NK-92 treated with Interleukin-12 subunit alpha and Interleukin-12 subunit beta, amount 100 ng/mL, for 24 hours (cell line): ENCODE measurements around the gene FCN1.

ENCODE experiments used
- DNase-seq: peaks from one replicate; lab custom pipeline; 2025; lab: John Stamatoyannopoulos, UW

Gene FCN1

GRCh38 chr9:134937164-134937555 is 19.4 kb upstream of the FCN1 start:
- DNase-seq = no peak

- DNase-seq = no peak
These were observed 18.8 kb upstream of the FCN1 start for GRCh38 chr9:134936346-134937163.

- DNase-seq = no peak
These were observed 18.1 kb upstream of the FCN1 start for GRCh38 chr9:134935701-134936345.

- no peak for DNase-seq
These were observed 17.4 kb upstream of the FCN1 start for GRCh38 chr9:134935056-134935640.

- no peak for DNase-seq
These were observed 15.5 kb upstream of the FCN1 start for GRCh38 chr9:134933076-134933659.

GRCh38 chr9:134932606-134933005 is 14.9 kb upstream of the FCN1 start:
- DNase-seq = no peak

- DNase-seq = no peak
These were observed 14.5 kb upstream of the FCN1 start for GRCh38 chr9:134932171-134932570.

- DNase-seq = no peak
These were observed 12.7 kb upstream of the FCN1 start for GRCh38 chr9:134930398-134930797.

- no peak for DNase-seq
These were observed 11.8 kb upstream of the FCN1 start for GRCh38 chr9:134929193-134930158.

GRCh38 chr9:134928436-134929192 is 10.9 kb upstream of the FCN1 start:
- DNase-seq = no peak

- DNase-seq = no peak
These were observed 7.3 kb upstream of the FCN1 start for GRCh38 chr9:134925011-134925511.

- no peak for DNase-seq
These were observed 5.8 kb upstream of the FCN1 start for GRCh38 chr9:134923466-134923865.

- DNase-seq = no peak
These were observed 5.2 kb upstream of the FCN1 start for GRCh38 chr9:134922932-134923240.

- DNase-seq = no peak
These were observed 4.6 kb upstream of the FCN1 start for GRCh38 chr9:134922066-134922931.

- no peak for DNase-seq
These were observed 1.6 kb upstream of the FCN1 start for GRCh38 chr9:134919303-134919702.

- no peak for DNase-seq
These were observed 934 bp upstream of the FCN1 start for GRCh38 chr9:134918646-134919045.

GRCh38 chr9:134916161-134916665 is 1.5 kb downstream of the FCN1 start:
- DNase-seq = no peak

GRCh38 chr9:134915046-134915985 is 2.4 kb downstream of the FCN1 start:
- DNase-seq = no peak

GRCh38 chr9:134914501-134914834 is 3.2 kb downstream of the FCN1 start:
- DNase-seq = no peak
